HG02943 (cell line): ENCODE measurements around the gene ANKS1B.
"Not testable (repeated sequence)": the region's sequence is repeated elsewhere in the genome, so short reads cannot be mapped to it uniquely, and the experiment has no call there.

Experiments
- ATAC-seq: cut with Tn5 transposase; IDR thresholded peaks from one replicate; pipeline ENCODE4 v1.9.1; 2021; ENCODE audit warnings: mild to moderate bottlenecking, low read depth, moderate library complexity; ENCODE audit not compliant: unreplicated experiment

ANKS1B gene

DNA sequence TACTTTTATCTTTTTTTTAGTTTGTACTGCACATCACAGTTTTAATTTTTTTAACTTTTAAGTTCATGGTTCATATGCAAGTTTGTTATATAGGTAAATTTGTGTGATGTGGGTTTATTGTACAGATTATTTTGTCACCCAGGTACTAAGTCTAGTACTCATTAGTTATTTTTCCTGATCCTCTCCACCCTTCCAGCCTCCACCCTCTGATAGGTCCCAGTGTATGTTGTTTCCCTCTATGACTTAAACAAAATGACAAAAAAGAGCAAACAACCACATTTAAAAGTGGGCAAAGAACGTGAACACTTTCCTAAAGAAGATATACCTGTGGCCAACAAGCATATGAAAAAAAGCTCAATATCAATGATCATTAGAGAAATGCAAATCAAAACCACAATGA lies 273.5 kb downstream of the ANKS1B start:
- ATAC-seq, result no peak

DNA sequence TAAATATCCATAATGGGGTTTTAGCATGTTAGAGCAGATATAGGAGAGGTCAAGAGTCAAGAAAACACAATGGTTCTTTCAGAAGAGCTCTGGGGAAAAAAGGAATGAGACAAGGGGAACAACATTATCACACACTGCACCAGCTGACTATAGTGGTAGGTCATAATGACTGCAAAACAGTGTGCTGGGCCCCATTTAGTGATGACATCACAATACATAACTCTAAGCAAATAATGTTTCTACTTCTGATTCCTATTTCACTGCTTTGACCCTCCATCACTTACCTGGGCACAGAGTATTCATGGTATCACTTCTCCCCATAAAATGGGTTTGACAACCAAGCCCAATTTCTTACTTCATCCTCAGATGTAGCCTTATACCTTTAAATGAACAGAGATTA lies 275.1 kb downstream of the ANKS1B start:
- ATAC-seq, result no peak

DNA sequence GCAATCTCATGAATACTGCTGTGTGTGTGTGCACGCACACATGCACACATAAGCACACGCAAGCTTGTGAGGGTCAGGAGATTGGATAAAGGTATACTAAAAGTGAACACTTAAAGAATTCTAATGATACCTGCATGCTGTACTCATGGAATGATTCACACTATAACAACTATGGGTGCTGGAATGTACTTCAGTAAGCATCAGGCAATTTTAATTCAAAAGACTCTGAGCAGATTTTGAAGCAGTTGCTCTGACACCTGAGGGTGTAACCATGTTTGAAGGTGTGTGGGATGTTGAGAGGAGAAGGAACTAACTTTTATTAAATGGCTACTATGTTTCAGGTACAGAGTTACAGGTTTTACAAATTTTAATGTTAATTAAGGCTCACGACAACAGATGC lies 275.6 kb downstream of the ANKS1B start:
- no peak for ATAC-seq

DNA sequence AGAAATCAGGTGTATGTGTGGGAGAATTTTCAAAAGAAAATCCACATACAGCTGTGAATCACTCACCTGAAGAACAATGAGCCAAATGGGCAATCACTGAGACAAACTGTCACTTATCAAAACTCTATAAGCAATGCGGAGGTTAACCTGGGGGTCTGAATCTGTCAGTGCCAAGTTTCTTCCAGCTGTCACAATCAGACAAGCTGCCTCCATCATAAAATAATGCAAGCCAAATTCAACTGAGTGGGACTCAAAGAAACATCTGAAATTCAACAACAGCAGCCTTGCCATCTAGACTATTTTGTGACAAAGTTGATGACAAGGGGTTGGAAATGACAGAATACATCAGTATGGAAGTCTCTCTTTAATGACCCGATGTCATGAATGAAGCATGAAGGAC lies 276.9 kb downstream of the ANKS1B start:
- ATAC-seq, result no peak

DNA sequence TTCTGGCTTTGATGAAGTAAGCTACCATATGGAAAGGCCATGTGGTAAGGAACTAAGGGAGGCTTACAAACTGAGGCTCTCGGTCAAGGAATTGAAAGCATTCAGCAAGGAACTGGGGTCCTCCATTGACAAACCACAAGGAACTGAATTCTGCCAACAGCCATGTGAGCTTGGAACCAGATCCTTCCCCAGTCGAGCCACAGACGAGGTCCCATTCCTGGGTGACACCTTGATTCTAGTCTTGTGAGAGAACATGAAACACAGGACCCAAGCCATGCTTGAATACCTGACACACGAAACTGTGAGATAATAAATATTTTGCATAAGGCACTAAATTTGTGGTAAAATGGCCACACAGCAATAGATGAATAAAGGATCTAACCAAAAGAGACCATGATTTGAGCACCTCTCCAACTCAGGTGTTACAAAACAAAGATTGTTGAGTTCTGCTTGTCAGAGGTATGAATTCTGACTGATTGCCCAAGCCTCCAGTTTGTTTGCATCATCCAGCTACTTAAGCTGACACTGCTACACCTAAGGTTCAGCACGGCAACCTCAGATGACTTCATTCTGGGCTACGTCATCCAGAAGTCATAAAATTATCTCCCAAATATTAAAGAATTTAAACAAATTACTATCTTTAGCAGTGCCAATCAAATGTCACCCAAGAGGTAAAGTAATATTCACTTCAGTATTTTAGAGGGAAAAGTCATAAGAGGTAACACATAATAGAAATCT lies 277.8 kb downstream of the ANKS1B start:
- ATAC-seq, result no peak

DNA sequence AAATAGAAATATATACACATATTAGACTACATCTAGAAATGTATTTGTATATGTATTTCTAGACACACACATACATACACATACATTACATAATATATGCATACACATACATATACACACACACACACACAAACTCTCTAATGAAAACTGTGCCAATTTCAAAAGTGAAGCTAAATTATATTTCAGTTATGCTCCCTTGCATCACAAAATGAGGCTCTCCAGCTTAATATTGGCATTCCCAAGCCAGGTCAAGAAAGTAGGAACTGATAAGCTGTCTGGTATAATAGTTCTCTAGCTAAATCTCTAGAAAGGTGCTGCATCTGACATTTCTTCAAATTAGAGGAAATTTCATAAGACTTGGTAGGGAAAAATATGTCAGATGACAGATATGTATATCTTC lies 280.3 kb downstream of the ANKS1B start:
- ATAC-seq, result no peak

DNA sequence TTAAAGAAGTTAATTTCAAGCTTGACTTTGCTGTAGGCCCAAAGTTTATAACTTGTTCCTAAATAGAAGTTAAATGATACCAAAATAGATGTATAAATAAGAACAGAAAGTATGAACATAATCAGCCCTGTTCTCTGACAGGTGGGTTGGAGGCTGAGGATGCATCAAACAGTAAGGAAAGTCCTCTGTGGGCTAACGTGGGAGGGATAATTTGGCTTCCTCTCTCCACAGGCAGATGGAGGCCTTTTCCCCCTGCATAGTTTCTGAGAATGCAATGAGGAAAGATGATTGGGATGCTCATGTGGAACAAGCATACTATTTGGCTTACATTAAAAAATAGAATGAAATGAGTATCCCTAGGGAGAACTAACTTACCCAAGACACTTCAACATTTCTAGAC lies 280.7 kb downstream of the ANKS1B start:
- no peak for ATAC-seq

DNA sequence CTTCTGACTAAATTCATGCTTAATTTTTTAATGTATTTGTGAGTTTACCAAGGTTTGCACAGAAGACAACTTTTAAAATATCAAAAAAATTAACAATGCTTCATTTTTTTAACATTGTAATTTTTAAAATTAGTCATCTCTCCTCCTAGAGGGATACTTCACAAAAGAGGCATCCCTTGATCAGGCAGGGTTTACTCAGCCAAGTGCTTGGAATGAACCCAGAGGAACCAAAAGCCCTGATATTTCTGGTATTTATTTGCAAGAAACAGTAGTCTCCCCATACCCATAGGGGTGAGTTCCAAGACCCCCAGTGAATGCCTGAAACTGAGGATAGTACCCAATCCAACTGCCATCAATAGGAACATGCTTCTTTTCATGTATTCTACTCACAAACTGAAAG lies 284.7 kb downstream of the ANKS1B start:
- ATAC-seq, result no peak

DNA sequence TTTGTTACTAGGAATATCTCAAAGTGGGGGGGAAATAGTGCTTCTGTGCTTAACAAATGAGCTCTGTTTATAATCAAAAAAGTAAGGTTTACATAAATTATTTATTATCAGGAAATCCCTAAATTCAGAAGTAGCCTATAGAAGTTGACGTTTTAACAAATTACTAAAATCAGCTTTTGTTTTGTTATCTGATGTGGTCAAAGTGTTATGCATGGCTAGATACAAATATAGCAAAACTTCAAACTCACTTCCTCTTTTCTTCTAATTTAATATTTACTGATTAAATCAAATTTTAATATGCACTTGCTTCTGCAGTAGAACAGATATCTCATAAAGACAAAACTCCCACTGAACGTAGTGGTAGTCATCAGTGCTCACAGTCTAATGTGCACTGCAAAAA lies 289.7 kb downstream of the ANKS1B start:
- ATAC-seq, result no peak

DNA sequence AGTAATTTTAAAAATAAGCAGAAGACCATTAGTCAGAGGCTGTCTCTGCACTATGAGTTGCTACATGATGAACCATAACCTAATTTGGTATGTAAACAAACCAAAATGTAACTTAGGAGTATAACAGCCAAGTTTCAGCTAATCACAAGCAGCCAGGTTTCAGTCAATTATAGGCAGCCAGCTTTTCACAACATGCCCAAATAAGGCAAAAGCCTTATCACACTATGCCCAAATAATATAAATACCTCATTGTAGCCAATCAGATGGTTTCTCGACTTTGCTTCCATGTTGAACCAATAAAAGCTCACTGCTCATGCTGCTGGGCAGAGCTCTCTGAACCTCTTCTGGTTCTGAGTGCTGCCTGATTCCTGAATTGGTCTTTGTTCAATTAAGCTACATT lies 298.6 kb downstream of the ANKS1B start:
- no peak for ATAC-seq

DNA sequence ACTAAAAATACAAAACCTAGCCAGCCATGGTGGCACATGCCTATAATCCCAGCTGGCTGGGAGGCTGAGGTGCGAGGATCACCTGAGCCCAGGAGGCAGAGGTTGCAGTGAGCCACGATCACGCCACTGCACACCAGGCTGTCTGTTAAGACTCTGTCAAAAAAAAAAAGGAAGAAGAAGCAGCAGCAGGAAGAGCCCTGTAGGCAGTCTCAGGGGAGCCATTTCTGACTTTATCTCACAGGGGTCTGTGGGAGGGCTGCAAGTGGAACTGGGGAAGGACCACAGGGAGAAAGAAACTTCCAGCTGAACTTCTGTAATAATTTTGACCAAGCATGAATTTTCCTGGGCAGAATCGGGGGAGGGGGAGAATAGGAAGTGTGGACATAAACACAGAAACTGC lies 304.5 kb downstream of the ANKS1B start:
- no peak for ATAC-seq

DNA sequence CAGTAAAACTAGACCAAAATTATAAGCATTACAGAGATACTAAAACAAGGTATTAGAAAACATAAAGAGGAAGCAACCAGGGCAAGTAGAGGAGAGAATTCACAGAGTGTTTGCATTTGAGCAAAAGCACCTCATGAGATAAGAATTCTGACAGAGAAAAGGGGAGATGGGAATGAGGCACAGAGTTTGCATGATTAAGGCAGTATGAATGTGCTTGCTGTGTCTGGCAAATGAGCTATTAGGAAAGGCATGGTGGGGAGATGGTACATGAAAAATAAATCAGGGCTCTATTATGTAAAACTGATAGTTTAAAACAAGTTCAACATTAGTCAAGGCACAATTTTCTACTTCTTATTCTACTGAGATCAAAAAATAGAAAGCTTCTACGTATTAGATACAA lies 314.1 kb downstream of the ANKS1B start:
- ATAC-seq, result no peak

DNA sequence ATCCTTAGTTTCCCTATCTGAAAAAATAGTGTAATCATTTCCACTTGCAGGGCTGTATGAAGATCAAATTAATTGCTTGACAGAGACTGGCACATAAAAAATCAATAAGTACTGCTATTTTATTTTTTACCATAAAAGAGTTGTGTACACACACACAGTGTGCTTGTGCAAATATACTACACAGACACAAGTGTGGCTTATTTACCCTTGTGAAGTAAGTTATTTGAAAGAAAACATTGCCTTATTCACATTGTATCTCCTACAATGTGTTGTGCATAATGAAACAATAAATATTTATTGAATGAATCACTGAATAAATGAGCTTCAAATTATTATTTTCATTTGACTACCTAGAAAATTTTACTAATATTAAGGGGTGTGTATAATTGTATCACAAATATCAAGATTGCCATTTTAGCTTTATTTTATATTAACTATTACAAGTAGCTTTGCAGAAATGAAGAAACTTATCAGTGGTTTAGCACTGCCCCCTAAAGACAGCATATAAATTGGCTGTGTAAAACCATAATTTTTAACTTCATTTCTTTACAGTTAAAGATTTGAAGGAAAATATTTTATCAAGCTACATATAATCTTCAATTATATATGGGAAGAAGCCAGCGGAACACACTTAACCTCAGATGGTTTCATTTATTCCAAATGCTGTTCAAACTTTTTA lies 325.9 kb downstream of the ANKS1B start:
- no peak for ATAC-seq

DNA sequence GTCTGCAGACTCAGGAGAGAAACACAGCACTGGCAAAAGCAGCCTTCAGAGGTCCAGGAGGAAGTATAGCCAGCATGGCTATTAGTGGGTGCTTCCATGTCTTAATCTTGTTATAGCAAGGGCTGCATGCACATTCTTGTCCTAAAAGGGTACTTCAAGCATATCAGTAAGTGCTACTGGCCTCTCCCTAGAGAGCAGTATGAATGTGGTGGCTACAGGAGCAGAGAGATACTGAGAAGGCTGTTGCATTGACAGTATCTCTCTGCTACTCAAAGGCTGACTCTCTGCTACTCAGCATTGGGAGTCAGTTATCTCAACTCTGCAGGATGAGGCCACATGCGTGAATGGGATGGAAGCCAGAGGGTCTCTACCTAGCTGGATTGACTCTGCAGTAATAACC lies 335.2 kb downstream of the ANKS1B start:
- ATAC-seq, result no peak

DNA sequence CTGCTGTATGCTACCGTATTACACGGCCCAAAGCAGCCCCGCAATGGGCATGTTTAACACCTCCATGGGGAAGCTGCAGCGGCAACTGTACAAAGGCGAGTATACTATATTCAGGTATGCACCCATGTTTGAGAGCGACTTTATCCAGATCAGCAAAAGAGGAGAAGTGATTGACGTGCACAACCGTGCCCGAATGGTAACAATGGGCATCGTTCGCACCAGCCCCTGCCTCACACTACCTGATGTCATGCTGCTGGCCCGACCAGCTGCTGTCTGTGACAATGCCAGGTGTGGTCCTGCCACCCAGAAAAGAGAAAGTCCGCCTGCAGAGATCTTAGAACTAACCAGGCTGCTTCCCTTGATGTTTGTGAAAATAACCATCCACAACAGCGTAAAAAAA lies 336.6 kb downstream of the ANKS1B start:
- ATAC-seq, result no peak

DNA sequence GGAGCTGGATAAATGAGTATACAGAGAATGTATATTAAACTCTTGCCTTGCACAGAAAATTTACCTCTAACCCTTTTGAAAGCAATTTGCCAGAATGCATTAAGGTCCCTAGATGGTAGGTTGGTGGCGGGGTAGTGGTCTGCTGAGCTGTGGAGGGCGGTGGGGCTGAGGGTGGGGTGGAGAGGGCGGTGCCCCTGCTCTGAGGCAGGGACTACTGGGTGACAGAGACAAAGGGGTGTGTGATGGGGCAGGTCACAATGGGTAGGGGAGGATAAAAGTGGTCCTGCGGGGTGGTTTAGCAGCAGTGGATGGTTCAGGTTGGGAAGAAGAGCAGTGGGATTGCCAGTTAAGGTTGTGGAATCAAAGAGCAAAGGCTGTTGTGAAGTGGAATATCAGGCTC lies 337.3 kb downstream of the ANKS1B start, which contains the start of gene GARIN6:
TSS of gene GARIN6 (plus strand) at position 301 of the 400 bp plus-strand sequence. CDS start 422 bp downstream, outside the sequence.
- no peak for ATAC-seq

DNA sequence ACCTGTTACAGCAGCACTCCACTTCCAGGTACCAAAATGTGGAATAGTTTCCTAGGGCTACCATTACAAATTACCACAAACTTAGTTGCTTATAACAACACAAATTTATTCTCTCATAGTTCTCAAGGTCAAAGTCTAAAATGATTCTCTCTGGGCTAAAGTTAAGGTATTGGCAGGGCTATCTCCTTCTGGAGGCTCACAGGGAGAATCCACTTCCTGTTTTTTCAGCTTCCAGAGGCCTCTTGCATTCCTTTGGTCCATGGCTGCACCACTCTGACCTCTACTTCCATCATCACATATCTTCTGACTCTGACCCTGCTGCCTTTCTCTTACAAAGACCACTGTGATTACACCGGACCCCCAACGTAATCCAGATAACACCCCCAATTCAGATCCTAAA lies 340.1 kb downstream of the ANKS1B start:
- ATAC-seq, result no peak

DNA sequence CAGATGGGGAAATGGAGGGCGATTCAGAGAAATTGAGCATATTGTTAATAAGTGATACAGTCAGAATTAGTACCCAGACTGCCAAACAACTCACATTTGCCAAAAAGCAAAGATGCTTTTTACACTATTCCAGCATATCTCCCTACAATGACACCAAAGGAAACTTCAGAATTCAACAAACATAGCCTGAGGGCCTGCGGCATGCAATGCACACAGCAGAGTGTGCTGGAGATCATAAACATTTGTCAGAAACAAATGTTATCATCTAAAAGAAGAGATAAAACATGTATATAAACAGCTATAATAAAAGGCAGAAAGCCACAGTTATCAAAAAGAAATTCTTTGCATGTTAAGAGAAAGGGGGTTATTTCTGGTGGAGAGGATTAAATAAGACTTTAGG lies 357.3 kb downstream of the ANKS1B start:
- no peak for ATAC-seq

DNA sequence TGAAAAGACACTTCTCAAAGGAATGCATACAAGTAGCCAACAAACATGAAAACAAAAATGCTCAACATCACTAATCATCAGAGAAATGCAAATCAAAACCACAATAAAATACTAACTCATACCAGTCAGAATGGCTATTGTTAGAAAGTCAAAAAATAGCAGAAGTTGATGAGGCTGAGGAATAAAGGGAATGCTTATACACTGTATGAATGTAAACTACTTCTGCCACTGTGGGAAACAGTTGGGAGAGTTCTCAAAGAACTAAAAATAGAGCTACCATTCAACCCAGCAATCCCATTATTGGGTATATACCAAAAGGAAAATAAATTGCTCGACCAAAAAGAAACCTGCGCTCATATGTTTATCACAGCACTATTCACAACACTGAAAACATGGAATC lies 360.1 kb downstream of the ANKS1B start:
- ATAC-seq, result not testable (repeated sequence)

DNA sequence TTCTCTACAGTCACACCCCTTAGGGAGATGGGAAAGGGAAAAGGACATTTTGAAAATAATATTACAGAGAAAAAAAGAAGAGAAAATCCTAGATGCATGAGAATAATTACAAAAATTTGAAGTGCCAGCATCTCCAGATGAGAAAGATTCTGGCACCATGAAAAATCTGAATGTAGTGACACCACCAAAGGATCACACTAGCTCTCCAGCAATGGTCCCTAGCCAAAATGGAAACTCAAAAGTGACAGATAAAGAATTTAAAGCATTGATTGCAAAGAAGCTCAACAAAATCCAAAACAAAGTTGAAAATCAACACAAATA lies 364.6 kb downstream of the ANKS1B start:
- no peak for ATAC-seq

DNA sequence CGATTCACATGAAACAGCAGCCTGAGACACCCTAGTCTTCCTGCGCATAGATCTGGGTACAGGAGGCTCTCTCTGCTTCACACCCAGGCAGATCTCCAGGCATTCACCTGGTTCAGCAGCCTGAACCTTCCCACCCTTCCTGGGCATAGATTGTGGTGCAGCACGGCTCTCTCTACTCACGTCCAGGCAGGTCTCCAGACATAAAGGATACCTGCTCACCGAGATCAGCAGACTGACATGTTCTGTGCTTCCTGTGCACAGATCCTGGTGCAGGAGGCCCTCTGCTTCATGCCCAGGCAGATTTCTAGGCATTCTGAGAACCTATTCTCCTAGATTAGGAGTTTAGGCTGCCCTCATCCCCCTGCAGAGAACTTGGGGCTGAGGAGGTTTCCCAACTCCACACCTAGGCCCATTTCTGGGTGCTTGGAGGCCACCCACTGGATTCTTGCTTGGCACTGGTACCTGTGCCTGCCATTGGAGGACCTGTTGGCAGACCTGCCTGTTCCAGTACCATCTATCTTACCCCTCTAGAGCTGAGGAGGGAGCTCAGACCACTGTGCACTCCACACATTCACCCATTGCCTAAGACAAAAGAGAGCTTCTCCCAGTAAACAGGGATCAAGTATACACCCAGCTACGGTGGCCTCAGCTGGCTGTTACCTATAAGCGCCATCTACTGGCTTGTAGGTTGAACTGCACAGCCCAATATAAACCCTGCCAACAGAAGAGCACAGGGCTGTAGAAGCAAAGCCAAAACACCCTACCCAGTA lies 365.2 kb downstream of the ANKS1B start:
- peak; percentile 85 for ATAC-seq

DNA sequence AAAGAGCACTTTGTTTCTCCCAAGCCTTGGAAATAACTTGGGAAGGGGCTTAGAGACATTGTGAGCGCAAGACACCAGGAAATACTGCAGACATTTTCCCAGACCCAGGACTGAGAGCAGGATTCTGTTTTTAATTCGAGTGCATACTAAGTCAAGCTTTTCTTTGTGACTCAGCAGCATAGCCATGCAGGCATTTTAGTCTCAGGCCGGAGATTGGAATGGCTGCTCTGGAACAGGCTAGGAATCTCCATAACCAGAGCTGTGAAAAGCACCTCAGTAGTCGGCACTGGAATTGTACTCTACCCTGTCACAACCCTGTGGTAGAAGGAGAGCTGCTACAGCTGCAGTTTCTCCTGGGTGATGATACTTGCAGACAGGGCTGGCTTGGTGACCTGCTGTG lies 366.1 kb downstream of the ANKS1B start:
- ATAC-seq, result no peak
